GM12874 (cell line): Measurements from ENCODE around the gene CWF19L2.

Experiments used
- TF ChIP-seq, protein P1 (sequence below): IDR thresholded peaks from 2 replicates; pipeline ENCODE4 v1.5.1; 2011; ENCODE audit warnings: low read depth, mild to moderate bottlenecking, control low read depth, low read length, moderate library complexity; ENCODE audit not compliant: insufficient read depth

CWF19L2 gene

DNA sequence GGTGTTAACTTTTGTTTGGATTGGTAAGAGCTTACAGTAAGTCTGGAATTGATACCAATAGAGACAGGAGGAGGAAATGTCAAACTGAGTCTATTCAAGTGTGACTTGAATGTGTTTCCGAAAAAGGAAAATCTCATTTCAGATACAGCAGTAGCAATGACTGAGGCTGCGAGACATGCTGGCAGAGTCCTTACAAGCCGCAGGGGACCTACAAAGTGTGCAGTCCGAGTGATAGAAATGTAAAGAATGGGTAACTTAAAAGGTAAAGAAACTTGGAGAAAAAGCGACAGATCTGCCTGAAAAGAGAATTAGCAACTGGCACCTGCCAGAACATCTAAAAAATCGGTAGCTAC lies 444 bp downstream of the CWF19L2 start:
- TF ChIP-seq, protein P1, sequence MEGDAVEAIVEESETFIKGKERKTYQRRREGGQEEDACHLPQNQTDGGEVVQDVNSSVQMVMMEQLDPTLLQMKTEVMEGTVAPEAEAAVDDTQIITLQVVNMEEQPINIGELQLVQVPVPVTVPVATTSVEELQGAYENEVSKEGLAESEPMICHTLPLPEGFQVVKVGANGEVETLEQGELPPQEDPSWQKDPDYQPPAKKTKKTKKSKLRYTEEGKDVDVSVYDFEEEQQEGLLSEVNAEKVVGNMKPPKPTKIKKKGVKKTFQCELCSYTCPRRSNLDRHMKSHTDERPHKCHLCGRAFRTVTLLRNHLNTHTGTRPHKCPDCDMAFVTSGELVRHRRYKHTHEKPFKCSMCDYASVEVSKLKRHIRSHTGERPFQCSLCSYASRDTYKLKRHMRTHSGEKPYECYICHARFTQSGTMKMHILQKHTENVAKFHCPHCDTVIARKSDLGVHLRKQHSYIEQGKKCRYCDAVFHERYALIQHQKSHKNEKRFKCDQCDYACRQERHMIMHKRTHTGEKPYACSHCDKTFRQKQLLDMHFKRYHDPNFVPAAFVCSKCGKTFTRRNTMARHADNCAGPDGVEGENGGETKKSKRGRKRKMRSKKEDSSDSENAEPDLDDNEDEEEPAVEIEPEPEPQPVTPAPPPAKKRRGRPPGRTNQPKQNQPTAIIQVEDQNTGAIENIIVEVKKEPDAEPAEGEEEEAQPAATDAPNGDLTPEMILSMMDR = no peak

GRCh38 chr11:107453594-107454286 lies 3.9 kb downstream of the CWF19L2 start:
- TF ChIP-seq, protein P1 = no peak

- TF ChIP-seq, protein P1 = no peak
These were observed 10.7 kb downstream of the CWF19L2 start for GRCh38 chr11:107446822-107447431.

DNA sequence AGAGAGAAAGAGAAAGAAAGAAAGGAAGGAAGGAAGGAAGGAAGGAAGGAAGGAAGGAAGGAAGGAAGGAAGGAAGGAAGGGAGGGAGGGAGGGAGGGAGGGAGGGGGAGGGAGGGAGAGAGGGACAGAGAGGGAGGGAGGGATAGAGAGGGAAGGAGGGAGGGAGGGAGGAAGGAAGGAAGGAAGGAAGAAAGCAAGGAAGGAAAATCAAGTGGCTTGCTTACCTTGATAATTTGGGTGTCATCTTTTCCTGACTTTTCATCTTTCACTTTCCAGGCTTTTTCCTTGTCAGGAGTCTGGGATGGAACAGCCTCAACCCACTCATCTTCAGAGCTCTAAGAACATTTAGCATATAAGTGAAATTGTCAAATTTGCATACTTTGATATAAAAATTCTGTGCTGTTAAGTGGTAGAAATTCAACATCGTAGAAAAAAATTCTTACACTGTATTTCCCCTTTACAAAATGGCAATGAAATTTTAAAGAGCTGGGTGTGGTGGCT lies 14.9 kb downstream of the CWF19L2 start:
- TF ChIP-seq, protein P1 = no peak

DNA sequence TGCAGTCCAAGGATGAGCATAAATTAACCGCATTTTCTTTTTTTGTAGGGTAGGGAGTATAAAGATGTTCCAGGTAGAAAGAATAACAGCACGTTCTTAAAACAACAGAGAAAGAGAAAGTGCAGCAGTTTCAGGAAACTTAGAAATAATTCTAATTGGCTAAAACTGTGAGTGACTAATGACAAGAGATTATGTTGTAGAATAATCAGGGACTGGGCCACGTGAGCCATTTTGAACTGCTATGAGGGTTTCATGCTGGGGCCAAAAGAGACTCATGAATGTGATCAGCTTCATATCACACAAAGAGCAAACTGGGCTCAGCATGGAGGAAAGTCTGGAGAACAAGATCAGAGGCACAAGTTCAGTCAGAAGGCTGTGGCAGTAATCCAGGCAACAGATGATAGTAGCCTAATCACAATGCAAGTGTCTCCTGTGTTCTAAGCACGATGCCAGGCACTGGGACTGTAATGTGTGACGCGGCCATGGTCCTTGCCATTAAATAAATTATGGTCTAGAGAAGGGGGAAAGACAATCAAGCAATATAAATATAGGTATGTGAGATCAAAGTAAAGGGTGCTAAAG lies 17.9 kb downstream of the CWF19L2 start:
- TF ChIP-seq, protein P1 = no peak

DNA sequence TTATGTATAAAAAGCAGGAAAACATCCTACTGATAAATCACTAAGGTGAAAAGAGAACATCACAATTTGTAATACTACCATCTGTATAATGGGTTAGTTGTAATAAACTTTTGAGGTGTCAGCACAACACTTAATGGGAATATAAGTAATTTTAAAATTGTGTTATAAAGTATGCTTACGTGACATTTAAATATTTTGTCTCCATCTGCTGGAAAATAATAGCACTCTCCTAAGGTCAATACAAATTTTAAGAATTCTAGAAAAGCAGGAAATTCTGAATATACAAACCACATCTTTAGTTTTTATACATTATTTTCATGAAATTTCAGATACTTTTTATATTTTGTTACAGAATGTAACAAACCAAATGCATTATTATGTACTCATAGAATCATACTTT lies 19.5 kb downstream of the CWF19L2 start:
- TF ChIP-seq, protein P1 = no peak

- TF ChIP-seq, protein P1 = no peak
These were observed 27.1 kb downstream of the CWF19L2 start for GRCh38 chr11:107430525-107430924.
